Activated CD4-positive, CD25-positive, alpha-beta regulatory T cell (primary cell): Measurements from ENCODE around the gene RAE1.
A peak's percentile ranks its signal among the peaks of the same experiment; 100 is the strongest.

Experiments used
- DNase-seq, 4 experiments: peaks; one replicate each; lab custom pipeline; 2025; lab: John Stamatoyannopoulos, UW

Gene RAE1

DNA sequence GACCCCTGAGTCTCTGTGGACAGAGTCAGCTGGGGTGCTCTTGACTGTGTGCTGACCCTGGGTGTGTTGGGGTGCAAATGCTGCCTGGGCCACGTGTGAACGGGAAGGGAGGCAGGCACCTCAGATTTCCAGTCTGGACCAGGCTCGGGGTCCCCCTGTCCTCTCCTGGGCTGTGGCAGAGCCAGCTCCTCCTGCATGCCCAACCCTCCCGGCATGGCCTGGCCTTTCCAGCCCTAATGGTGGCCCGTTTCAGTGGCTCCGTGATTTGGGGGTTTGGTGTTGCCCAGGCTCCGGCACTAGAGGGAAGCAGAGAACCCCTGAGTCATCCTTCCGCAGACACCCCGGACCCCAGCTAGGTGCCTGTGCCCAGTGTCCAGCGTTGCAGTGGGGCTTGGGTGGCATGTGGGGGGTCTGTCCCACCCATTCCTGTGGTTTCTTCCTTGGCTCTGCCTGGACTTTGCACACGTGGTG, 49.2 kb downstream of the RAE1 start:
- no peak for DNase-seq

DNA sequence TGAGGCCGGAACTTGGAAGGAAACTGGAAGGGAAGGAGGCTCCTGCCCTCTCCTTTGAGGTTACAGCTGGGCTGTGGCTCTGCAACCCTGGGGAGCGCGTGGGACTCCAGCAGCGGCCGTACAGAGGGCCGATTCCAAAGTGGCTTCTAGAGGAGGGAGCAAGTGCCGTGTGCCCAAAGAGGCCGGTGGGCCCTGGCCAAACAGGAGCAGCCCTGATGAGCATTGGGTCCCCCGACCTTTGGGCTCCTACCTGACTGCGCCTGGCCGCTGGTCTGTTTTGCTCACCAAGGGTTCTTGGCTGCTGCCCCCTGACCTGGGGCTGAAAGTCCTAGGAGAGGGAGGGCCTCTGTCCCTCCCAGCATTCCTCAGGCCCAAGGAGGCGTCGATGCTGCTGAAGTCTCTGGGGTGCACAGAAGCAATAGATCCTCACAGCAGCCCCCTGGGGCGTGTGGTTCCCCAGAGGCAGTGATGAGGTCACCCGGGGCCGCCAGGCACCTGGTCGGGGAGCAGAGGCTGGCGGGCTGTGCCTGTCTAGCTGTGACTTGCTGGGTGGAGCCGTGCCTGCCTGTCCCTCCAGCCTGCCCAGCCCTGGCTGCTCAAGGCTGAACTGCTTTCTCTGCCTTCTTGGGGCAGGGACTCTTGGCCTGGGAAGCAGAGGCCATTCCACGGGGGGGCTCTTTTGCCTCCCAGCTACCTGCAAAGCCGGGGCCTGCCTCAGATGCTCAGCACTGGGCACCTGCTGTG, 49.9 kb downstream of the RAE1 start:
- DNase-seq = peak in 2 of 4 experiments; percentile 23 to 25

DNA sequence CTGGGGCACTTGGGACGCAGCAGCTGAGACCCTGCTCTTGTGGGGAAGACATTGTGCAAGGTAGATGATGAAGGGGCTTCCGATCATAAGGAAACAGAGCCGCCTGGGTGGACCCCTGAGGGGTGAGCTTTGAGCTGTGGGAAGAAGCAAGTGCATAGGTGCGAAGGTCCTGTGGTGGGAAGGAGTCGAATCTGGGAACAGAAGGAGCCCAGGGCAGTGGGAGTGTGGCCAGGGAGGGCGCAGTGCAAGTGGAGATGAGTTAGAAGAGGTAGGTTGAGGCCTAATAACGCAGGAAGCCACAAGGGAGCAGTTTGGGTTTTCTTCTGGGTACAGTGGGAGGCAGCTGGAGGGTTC, 50.5 kb downstream of the RAE1 start:
- no peak for DNase-seq

DNA sequence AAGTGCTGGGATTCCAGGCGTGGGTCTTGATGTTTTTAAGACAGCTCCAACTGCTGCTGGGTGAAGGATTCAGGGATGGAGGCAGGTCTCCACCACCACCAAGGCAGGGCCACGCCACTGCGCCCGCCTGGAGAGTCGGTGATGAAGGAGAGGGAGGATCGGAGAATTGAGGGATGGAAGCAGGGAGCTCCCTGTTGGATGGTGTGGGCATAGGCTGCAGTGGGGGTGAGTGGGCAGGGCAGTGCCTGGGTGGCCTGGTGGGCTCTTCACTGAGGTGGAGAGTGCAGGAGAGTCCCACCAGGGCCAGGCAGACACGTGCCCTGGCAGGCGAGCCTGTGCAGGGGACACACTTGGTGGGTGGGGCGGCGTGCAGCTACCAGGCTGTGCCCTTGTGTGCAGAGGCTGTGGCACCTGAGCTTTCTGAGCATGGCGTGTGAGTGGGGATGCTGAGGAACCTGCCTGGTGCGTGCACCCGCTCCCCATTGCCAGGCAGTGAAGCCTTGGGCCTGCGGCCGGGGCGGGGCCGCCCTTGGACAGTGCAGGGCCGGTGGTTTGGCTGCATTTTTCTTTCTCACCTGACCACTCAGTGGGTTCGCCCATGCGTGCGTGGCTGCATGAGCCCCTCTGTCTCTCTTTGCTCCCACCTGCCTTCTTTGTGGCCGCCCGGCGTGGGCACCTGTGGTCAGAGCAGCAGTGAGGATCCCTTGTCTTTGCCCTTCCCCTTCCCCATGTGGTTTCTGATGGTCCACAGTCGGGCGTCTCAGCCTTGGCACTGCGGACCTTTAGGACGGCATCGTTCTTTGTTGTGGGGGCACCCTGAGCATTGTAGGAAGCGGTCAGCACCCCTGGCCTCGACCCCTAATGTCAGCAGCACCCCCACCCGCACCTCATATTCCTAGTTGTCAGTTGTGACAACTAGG, 51.4 kb downstream of the RAE1 start:
- no peak for DNase-seq

DNA sequence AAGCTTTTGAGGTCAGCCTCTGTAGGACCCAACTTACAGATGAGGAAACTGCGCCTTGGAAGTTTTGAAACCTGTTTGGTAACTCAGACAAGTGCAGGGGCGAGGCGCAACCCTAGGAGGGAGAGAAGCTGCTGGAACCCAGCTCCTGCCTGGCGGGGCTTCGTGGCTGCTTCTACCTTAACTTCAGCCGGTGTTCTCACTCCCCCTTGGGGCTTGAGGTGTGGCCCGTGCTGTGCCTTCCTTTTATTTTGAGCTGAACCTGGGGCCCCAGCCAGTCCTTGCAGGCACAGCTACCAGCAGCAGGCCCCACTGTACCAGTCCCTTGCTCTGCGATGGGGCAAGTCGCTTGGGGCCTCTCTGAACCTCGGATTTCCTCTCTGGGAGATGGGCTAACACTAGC, 52.2 kb downstream of the RAE1 start:
- DNase-seq = no peak

DNA sequence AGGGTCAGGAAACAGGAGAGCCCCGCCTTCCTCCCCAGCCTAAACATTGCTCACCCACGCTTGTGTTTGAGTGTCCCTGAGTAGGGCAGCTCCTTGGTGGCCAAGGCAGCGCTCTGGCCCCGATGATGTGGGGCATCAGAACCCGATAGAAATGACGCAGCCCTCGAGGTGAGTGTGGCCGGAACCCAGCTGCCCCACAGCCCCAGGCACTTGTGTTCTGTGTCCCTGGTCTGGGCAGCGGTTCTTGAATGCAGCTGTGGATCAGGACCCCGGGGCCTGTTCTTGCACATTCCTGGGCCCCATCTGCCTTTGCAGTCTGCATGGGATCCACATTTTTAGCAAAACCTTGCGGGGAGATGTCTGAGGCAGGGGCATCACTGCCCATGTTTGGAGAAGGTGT, 53.0 kb downstream of the RAE1 start:
- no peak for DNase-seq

DNA sequence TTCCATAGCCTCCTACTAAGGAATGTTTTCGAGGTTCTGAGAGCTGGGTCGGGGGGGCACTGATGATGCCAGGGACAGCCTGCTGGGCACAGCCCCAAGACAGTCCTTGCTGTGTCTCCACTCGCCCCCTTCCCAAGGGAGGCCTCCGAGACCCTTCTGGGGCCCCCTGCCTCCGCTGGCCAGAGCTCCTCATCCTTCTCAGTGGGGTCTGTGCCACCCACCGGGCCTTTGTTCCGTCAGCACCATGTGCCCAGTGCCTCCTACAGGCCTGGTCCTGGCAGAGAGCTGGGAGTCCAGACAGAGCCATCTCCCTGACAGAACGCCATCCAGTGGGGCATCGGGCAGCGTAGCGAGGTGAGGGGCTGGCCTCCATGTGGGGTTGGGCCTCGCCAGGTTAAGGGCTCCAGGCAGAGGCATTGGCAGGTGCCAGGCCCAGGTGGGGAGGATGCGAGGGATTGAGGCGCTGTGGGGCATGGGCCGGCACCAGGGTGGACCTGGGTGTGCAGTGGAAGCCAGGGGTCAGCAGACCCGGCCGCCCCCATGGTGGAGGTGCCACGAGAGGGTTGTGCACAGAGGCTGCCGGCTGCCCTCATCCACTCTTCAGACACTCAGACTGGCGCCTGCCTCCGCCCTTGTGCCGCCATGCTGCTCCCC, 53.5 kb downstream of the RAE1 start:
- no peak for DNase-seq

DNA sequence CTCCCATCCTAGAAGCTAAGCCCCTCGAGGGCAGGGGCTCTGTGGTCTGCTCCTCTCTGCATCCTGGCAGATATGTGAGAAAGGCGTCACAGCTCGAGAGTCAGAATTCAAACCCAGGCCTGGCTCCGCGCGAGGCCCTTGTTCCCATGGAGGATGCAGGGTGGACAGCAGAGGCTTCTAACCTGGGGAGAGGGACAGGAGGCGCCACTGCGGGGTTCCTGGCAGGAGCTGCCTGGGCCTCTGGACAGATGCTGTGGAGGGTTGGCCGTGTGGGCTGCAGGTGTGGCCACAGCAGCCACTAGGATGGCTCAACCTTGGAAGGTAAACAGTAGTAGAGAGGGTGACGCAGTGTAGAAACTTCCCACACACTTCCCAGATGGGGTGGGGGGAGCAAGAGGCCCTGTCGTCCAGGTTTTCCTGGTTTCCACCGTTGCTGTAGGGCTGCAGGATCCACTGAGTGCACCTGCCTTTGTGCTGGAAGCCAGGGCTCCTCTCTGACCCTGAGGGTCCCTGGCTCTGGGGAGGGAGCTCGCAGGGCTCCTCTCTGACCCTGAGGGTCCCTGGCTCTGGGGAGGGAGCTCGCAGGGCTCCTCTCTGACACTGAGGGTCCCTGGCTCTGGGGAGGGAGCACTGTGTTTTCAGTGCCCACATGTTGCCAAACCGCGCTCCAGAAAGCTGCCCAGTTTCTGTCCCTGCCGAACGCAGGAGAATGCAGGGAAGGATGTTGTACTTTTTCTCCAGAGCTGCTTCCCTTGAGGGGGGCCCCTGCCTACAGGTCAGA, 54.4 kb downstream of the RAE1 start:
- no peak for DNase-seq

DNA sequence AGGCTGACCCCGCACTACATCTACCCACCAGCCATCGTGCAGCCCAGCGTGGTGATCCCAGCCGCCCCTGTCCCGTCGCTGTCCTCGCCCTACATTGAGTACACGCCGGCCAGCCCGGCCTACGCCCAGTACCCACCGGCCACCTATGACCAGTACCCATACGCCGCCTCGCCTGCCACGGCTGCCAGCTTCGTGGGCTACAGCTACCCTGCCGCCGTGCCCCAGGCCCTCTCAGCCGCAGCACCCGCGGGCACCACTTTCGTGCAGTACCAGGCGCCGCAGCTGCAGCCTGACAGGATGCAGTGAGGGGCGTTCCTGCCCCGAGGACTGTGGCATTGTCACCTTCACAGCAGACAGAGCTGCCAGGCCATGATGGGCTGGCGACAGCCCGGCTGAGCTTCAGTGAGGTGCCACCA, 56.5 kb downstream of the RAE1 start:
- no peak for DNase-seq

DNA sequence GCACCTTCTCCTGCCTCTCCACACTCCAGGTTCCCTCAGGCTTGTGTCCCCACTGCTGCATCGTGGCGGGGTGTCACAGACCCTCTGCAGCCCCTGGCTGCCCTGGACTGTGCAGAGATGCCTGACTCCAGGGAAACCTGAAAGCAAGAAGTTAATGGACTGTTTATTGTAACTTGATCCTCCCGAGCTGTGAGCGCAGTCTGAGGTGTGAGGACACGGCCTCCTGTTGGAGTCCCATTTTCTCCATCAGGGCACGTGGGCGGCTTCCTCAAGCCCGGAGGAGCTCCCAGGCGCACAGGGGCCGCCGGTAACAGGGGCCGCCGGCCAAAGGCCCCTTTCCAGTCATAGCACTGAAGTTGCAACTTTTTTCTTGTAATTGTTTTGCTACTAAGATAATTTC, 57.1 kb downstream of the RAE1 start:
- DNase-seq = no peak

DNA sequence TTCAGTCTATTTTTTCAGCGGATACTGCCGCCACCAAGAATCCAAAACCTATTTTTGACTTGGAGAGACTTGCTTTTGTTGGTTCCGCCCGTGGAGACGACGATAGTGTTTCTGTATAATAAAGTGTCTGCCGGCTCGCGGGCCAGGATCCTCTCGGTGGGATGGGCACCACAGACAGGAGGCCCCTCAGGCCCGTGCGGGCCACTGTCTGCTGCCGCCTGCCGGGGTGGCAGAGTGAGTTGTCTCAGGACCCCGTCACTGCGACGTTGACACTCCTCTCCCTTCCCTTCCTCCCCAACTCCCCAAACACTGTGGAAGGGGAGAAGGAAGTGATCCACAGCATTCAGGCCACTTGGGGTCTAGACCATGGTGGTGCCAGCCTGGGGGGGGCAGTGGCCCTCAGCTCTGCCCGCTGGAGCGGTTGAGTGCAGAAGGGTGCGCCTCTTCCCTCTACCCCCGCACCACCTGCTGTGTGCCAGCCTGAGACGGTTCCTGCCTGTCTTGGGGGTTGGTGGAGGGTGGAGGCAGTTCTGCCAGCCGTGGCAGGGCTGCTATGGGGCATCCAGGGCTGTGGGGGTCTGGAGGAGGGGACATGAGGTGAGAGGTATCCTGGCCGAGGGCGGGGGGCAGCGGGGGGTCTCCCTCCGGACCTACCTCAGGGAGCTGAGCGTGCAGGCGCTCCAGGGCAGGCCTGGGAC, 57.6 kb downstream of the RAE1 start:
- no peak for DNase-seq

DNA sequence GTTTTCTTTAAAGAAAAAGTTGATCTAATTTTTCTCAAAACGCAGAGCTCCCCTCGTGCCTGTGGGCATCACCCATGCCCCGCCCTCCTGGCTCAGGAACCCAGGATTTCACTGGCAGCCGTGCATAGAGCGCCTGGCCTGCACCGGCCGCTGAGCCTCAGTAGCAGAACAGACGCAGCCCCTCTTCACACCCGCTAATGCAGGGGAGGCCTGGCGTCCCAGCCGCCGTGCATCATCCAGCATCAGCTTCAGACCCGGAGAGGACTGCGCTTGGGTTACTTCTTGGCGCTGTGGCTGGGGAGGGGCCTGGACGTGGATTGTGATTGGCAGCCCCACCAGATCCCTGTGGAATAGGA, 58.2 kb downstream of the RAE1 start:
- DNase-seq = no peak

DNA sequence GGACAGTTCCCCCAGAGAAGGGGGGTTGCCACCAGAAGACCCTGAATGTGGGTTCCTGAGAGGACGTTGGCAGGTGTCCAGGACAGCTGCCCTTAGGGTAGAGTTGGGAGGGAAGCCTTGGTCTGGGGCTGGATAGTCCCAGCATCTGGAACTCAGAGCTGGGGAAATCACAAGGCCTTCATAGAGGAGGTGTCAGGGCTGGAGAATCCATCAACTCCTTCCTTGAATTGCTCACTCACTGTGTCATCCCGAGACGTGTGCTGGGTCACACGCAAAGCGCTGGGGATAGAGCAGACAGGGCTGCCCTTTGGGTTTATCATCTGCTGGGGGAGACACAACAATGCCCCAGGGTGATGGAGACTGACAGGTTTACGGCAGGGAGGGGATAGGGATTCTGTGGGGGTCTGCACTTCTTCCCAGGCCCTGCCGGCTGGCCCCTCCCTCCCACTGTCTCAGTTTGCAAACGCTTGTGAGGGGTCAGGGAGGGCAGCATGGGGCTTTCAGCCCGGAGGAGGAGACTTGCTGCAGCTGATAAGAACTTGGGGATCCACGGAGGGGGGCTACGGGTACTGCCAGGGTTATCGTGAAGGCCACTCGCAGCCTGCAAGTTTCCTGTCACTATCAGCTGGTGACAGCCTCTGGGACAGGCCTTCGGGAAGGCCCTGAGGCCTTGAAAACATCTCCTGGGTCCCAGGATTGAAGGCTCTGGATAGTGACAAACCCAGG, 58.8 kb downstream of the RAE1 start:
- no peak for DNase-seq

DNA sequence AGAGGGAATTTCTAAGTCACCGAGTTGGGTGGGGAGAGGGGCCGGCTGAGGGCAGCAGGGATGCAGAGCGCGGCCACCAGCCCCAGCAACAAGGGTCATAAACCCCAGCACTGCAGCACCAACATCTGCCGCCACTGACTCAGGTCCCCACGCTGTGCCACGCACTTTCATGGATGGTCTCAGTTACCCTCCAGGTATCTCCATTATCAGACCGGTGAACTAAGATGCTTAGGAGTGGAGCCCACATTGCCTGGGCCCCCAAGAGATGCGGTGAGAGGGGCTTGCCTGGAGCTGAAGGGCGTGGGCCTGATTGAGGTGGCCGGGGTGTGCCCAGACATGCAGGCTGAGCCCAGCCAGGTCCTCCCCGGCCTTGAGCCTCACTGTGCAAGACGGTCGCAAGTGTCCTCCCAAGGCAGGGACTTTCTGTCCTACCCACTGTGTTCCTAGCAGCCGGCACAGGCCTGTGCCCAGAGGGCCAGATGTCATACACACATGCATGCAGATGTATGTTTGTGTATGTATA, 59.4 kb downstream of the RAE1 start:
- DNase-seq = no peak

DNA sequence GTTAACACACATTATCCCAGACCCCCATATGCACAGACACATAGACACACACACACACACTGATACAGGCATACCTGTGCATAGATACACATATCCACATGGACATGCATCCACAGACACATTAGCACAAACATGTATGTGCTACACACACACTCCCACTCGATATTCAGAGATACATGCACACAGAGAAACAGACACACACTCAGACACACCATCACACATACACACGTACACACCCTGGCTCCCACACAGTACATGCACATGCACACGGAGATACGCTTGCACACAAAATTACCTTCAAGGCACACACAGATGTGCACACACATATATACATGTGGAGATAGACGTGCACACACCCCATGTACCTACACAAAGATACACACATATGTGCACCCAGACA, 59.9 kb downstream of the RAE1 start:
- DNase-seq = no peak

DNA sequence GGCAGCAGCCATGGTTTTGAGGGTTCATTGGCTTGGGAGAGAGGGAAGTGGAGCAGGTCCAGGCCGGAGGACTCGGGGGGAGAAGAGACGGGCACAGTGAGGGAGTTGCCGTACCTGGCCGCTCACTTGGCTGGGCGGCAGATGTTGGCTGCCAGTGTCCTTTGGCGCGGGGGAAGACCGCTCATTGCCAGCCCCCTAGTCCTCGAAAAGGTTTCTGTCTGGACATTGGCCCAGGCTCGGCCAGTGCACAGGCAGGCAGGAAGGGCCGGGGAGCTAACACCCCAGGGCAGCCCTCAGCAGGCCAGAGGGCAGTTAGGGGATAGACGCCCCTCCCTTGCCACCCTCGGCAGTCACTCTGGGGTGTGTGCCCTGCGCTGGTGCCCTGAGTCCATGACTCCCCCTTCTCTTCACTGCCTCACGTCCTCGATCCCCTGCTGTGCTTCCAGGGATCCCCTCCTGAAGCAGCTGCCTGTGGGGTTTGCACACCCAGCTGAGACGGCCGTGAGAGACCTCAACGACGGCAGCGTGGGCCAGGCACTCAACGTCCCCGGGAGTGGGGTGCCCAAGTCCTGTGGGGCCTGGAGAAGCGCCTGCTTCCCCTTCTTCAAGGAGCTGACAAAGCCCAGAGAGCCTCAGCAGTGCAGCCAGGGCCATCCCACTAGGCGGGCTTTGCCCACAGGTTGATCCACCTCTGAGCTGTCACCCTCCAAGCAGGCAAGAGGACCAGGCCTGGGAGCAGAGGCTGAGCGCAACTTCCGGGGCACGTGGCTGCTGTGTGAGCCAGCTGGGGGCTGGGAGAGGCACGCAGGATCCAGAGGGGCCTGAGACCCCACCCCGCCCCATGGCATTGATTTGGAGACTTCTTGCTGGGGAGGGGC, 60.6 kb downstream of the RAE1 start:
- no peak for DNase-seq

DNA sequence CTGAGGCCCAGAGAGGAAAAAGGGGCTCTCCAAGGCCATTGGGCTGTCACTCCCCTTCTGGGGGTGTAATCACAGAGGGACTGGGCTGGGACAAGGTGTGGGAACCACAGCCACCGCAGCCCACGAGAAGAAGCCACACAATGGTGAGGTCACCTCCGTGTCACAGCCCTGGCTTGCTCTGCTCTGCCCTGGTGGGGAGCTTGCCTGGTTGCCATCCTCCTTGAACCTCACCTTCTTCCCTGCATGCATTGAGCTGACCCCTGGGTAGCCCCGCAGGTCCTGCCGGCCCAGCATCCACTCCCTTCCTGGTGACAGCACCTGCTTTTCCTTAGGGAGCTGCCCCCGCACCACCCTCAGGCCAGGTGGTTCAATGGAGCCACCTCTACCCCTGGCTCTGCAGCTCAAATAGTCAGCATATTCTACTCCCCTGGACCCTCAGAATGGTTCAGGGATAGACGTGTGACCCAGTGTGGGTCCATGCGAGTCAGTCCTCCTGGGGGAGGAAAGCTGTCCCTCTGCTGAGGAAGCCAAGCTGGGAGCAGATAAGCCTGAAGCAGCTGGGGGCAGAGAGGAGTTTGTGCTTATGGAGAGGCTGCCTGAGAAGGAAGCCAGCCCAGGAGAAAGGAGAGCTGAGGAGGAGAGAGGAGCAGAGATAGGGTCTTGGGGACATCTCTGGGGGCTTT, 61.4 kb downstream of the RAE1 start:
- DNase-seq = no peak

DNA sequence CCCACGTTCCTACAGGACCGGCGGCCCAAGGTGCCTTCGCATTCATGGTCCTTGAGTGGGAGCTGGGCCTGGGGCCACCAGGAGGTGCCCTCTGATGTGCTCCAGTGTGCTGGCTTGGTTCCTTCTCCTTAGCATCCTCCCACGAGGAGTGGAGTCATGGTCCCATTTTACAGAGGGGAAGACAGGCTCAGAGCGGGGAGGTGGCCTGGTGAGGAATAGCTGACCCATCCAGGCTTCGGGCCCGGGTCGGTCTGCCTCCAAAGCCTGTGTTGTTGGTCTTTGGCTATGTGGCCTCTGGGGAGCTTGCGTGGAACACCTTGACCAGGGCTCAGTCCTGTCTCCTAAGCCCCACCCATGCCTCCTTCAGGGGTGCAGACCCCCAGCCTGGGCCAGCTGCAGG, 62.9 kb downstream of the RAE1 start:
- DNase-seq = no peak
